NCI-H128 (cell line): ENCODE data around the gene FCRL4.

Source experiments
- DNase-seq: peaks from one replicate; lab custom pipeline; 2025; ENCODE audit not compliant: unreplicated experiment; lab: John Stamatoyannopoulos, UW

The FCRL4 gene

GRCh38 chr1:157597959-157598667 lies at the start of gene FCRL4:
TSS of gene FCRL4 (minus strand) at chr1:157598085. CDS start at chr1:157597944, 141 bp downstream.
- DNase-seq: no peak

- no peak for DNase-seq
These were observed 48.3 kb upstream of the FCRL4 start for GRCh38 chr1:157646144-157646543.

DNA sequence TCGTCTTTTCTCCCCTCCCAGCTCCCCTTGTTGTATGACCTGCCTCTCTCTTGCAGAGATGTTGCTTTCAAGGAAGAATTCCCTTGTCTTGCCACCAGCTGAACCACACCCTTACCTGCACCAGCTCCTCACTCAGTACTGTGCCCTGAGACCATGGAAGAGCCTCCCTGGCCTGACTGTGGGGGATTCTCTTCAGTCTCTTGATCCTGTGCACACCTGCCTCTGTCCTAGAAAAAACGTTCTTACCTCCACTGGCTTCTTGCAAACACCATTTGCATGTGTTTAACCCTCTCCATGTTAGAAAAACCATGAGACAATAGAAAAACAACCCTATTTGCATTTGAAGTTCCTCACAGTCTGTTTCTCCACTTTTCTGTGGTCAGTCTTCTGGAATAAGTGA lies 43.3 kb upstream of the FCRL4 start:
- DNase-seq: no peak

- no peak for DNase-seq
These were observed 41.9 kb upstream of the FCRL4 start for GRCh38 chr1:157639800-157640199.

GRCh38 chr1:157628773-157629172 lies 30.9 kb upstream of the FCRL4 start:
- DNase-seq: no peak

DNA sequence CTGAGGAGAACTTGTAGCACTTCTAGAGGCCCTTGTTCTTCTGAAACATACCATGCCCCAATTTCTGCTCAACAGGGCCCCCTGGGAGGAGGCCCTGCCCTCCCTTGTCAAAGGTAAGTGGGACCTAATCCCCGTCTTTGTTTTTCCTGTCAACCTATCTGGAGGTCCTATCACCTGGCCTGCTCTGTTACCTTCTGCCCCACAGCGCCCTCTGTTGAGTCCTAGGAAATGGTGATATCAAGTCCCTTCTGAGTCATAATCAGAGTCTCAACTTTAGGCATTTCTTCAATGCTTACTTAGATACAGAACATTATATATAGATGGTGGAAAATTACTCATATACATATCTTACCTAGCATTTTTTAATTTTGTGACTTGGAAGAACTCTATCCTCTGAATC lies 28.2 kb upstream of the FCRL4 start:
- no peak for DNase-seq

GRCh38 chr1:157624471-157624870 lies 26.6 kb upstream of the FCRL4 start:
- DNase-seq: no peak

- DNase-seq: no peak
These were observed 24.6 kb upstream of the FCRL4 start for GRCh38 chr1:157622471-157622870.

DNA sequence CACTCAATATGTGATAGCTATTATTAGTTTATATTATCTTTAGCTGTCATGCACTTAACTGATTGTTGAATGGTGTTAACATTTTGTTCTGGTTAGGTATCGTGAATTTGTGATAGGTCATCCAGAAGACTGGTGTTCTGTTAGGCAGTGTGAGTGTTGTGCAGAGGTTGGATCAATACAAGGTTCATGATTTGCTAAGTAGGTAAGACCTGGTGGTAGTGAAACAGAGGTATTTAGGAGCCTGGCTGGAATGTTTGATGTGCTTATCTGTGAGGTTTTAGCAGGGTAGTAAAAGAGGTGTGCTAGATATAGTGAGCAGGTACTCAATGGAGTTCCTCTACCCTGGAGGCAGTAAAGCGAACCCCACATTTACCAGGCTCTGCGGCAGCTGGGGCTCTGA lies 20.3 kb upstream of the FCRL4 start:
- DNase-seq: no peak

DNA sequence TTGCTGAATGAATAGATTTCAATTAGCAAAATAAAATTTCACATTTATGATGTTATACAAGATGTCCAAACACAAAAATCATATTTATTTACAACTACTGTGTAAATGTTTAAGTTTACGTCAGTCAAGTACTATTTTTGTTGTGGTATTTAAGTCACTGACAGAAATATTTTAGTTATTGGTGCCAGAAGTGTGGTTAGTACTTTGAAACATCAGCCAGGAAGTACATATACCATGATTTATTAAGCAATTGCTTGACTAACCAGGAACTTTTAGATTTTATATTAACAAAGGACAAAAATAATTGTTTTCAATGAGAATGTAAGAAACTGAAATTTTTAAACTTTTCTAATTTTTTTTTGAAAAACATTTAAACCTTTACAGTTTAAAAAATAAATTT lies 2.4 kb upstream of the FCRL4 start:
- no peak for DNase-seq

- DNase-seq: no peak
These were observed 1.5 kb downstream of the FCRL4 start for GRCh38 chr1:157596384-157596783.

DNA sequence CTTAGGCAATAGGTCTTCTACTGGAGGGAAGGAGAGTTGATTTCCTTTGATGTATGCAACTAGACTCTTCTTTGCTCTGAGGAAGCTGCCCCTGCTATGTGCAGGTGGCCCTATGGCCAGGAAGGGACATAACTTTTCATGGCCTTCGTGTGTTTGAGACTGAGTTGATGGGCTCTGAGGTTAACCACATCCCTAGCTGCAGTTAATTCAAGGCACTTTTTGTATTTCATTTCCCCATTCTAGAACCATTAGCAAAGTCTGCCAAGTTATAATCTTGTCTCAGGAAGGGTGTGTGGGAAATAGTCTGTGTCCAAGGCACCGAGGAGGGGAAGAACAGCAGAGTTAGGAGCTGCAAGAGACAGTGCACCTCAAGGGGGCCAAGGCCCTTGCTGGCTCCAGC lies 2.5 kb downstream of the FCRL4 start:
- no peak for DNase-seq

GRCh38 chr1:157585984-157586383 lies 11.9 kb downstream of the FCRL4 start:
- no peak for DNase-seq

GRCh38 chr1:157584503-157584902 lies 13.4 kb downstream of the FCRL4 start:
- DNase-seq: no peak

DNA sequence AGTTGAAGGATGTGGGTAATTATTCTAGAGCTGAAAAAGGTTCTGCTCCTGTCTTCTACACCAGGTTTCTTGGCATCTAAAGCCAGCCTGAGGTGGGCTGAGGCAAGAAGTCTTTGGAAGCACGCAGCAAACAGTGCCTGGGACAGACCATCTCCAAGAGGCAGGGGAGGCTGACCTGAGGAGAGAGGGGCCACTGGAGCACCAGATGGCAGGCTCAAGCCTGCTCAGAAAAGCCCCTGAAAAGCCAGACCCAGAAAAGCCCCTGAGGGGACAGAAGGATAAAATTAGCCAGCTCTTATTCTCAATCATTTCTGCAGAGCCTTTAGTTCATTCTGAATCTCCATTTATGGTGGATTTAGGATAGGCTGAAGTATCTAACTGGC lies 17.1 kb downstream of the FCRL4 start:
- DNase-seq: no peak

DNA sequence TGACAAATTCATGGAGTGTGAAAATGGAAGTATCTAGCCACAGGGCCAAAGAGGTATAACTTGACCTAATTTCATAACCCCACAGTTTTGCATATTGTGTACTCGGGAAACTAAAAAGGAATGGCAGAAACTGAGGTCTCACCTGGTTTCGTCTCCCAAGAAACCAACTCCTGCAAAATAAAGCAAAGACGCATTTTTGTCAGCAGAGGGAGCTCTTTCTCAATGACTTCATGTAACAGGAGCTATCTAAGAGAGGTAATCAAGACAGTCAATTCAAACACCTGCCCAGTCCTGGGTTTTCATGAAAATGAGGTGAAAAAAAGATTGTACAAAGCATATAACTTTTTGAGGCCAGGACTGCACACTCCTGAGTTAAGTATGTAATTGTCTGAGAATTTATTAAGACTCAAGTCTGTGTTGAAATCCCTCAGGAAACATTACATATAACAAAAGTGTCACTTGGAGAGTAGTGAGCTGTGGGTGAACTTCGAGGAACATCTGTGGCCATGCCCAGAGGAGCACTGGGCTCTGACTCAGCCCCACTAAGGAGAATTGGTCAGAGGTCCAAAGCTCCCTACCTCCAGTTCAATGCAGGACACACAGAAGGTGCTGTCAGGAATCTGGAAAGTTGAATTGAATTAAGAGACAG lies 17.6 kb downstream of the FCRL4 start:
- DNase-seq: peak; percentile 28

- no peak for DNase-seq
These were observed 20.5 kb downstream of the FCRL4 start for GRCh38 chr1:157577420-157577819.

GRCh38 chr1:157575744-157576143 lies 22.1 kb downstream of the FCRL4 start:
- no peak for DNase-seq

DNA sequence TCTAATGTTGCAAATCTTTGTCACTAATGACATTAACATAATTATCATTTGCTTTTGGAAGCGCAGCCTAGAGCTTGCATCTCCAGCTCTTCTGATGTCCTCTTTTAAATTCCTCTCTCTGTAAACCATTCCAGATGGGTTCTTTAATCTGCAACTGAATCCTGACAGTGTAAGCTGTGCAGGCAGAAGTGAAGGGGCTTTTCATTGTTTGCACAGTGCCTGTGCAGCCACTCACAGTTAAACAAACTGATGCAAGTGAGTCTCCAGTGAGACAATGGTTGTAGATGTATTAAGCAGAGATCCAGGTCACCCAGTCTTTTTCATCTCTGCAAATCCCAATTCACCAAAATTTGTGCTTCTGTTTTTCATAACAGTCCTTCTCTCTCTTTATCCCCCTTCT lies 23.0 kb downstream of the FCRL4 start:
- no peak for DNase-seq

DNA sequence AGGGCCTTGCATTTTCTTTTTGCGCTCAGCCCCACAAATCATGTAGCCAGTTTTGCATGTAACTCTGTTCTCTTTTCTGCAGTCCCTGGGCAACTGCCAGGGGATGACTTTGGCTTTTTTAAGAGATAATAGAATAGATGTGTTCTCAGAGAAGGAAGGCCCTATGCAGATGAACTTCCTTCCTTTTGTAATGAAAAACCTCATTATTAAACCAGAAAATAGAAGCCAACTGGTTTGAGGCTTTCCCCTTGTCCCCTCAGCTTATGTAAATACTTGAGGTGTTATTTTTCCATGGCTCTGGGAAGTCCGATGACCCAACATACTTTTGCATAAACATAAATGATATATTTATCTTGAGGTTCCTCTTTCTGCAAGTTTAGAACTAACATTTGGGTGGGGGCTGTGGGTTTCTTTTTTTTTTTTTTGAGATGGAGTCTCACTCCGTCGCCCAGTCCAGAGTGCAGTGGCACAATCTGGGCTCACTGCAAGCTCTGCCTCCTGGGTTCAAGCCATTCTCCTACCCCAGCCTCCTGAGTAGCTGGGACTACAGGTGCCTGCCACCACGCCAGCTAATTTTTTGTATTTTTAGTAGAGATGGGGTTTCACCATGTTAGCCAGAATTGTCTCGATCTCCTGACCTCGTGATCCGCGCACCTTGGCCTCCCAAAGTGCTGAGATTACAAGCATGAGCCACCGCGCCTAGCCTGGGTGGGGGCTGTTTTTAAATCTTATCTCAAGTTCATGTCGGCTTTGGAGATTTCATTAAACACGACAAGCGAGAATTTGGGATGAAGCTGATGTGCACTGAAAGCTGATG lies 31.2 kb downstream of the FCRL4 start:
- no peak for DNase-seq

DNA sequence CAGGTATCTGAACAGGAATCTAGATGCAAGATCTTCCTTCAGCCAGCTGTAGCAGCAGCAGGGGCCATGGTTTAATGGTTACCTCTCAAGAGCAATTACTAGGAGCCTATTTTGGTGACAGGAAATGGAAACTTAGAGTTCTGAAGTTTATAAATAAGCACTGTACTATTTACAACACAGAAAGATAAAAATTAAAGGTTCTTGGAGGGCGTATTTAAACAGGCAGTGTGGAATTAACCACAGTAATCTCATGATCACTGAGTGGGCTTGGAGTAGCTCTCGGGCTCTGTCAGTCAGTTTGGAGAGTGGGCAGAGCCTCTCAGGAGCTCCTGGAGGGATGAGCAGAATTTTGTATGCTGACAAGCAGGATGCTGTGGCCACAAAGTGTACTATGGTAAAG lies 35.4 kb downstream of the FCRL4 start:
- no peak for DNase-seq

GRCh38 chr1:157558119-157558518 lies 39.8 kb downstream of the FCRL4 start:
- no peak for DNase-seq
